SK-N-SH (cell line): Measurements from ENCODE around the gene PTPN4. TPM values are rescaled to one million over a fixed set of nuclear protein-coding genes. Genes with fewer than 3 reads are reported as not detected.

ENCODE experiments used
- CTCF ChIA-PET: fragments of 300-600, 350-600 bp; formaldehyde crosslinking; extraction: SDS; loops from one replicate; lab custom pipeline; 2021; lab: Yijun Ruan, JAX
- POLR2A ChIA-PET: fragments of 350-600 bp; sonication (Branson Sonifier 250); formaldehyde crosslinking; extraction: SDS; loops from one replicate; lab custom pipeline; 2020; ENCODE audit warnings: antibody characterized with exemption, inconsistent platforms; lab: Yijun Ruan, JAX
- DNase-seq: peaks from one replicate; pipeline ENCODE4 v3.0.0; 2012
- H2AFZ ChIP-seq: fragments of 200-600 bp; sonication (generic); 2 replicates; pipeline ENCODE4 v1.8.1; 2016; ENCODE audit warnings: antibody characterized with exemption, mild to moderate bottlenecking, low read depth
- H3F3A ChIP-seq: fragments of 200-600 bp; sonication (generic); replicated peaks from 2 replicates; pipeline ENCODE3; 2016; ENCODE audit warnings: antibody characterized with exemption, mild to moderate bottlenecking; ENCODE audit not compliant: insufficient read depth
- H3K27ac ChIP-seq, 2 experiments: fragments of 200-500 bp in 1 of 2; fragments of 200-600 bp in 1 of 2; sonication (Bioruptor generic) in 1 of 2; sonication (generic), shearing (Covaris generic) in 1 of 2; 2 replicates each; pipeline versions ENCODE4 v1.5.1 to v1.6.1; 2014 to 2016; ENCODE audit warnings: low read depth in 2 of 2, inconsistent platforms in 1 of 2, low read length in 1 of 2, mild to moderate bottlenecking in 1 of 2, mixed read lengths in 1 of 2
- H3K27me3 ChIP-seq: fragments of 200-600 bp; sonication (generic), shearing (Covaris generic); 2 replicates; pipeline ENCODE4 v1.6.1; 2016; ENCODE audit warnings: mixed run types; ENCODE audit not compliant: insufficient read depth
- H3K36me3 ChIP-seq, 2 experiments: fragments of 200-500 bp in 1 of 2; fragments of 200-600 bp in 1 of 2; sonication (Bioruptor generic) in 1 of 2; sonication (generic) in 1 of 2; replicated peaks in 1 of 2; 2 replicates each; pipeline versions ENCODE3 to v1.5.1; 2014 to 2016; ENCODE audit warnings: low read length in 1 of 2, mild to moderate bottlenecking in 1 of 2; ENCODE audit not compliant: insufficient read depth in 2 of 2, control insufficient read depth in 1 of 2
- H3K4me1 ChIP-seq, 2 experiments: fragments of 200-500 bp in 1 of 2; fragments of 200-600 bp in 1 of 2; sonication (Bioruptor generic) in 1 of 2; sonication (generic), shearing (Covaris generic) in 1 of 2; 2 replicates each; pipeline versions ENCODE4 v1.5.1 to v1.6.1; 2014 to 2016; ENCODE audit warnings: low read depth in 1 of 2, low read length in 1 of 2, mixed run types in 1 of 2; ENCODE audit not compliant: insufficient read depth in 2 of 2, control insufficient read depth in 1 of 2
- H3K4me2 ChIP-seq: fragments of 200-600 bp; sonication (generic), shearing (Covaris generic); 2 replicates; pipeline ENCODE4 v1.6.1; 2017; ENCODE audit warnings: mixed run types
- H3K4me3 ChIP-seq, 2 experiments: fragments of 200-500 bp in 1 of 2; fragments of 200-600 bp in 1 of 2; sonication (Bioruptor generic) in 1 of 2; sonication (generic), shearing (Covaris generic) in 1 of 2; 2 replicates each; pipeline versions ENCODE4 v1.5.1 to v1.8.1; 2014 to 2016; ENCODE audit warnings: low read depth in 2 of 2, inconsistent platforms in 1 of 2, low read length in 1 of 2, mild to moderate bottlenecking in 1 of 2, mixed read lengths in 1 of 2, moderate library complexity in 1 of 2
- H3K79me2 ChIP-seq: fragments of 200-600 bp; sonication (generic); 2 replicates; pipeline ENCODE4 v1.8.1; 2017; ENCODE audit warnings: mild to moderate bottlenecking; ENCODE audit not compliant: insufficient read depth
- H3K9ac ChIP-seq: fragments of 200-600 bp; sonication (generic); 2 replicates; pipeline ENCODE4 v1.6.1; 2017; ENCODE audit warnings: mixed run types
- H3K9me2 ChIP-seq: fragments of 200-600 bp; sonication (generic); 2 replicates; pipeline ENCODE4 v1.6.1; 2017; ENCODE audit warnings: mixed run types
- H3K9me3 ChIP-seq: fragments of 200-600 bp; sonication (generic); 2 replicates; pipeline ENCODE4 v1.6.1; 2017; ENCODE audit warnings: mixed run types, mild to moderate bottlenecking, moderate library complexity
- H4K20me1 ChIP-seq: fragments of 200-600 bp; sonication (generic); 2 replicates; pipeline ENCODE4 v1.6.1; 2017; ENCODE audit warnings: mild to moderate bottlenecking, mixed run types; ENCODE audit not compliant: insufficient read depth
- CHD2 ChIP-seq: fragments of 150-350 bp; IDR thresholded peaks from 2 replicates; pipeline ENCODE4 v1.6.1; 2018; ENCODE audit warnings: low read length; ENCODE audit not compliant: partially characterized antibody
- CTCF ChIP-seq: fragments of 200-600 bp; sonication (generic); IDR thresholded peaks from 2 replicates; pipeline ENCODE4 v1.6.1; 2017; ENCODE audit warnings: antibody characterized with exemption, mild to moderate bottlenecking, moderate library complexity
- EP300 ChIP-seq, 2 experiments: IDR thresholded peaks; 2 replicates each; pipeline versions ENCODE4 v1.4.0 to v1.6.1; 2012; ENCODE audit warnings: borderline replicate concordance in 1 of 2, low read depth in 1 of 2, low read length in 1 of 2
- FOSL2 ChIP-seq: IDR thresholded peaks from 2 replicates; pipeline ENCODE4 v1.4.0; 2012; ENCODE audit warnings: low read depth, mild to moderate bottlenecking, moderate library complexity, borderline replicate concordance
- FOXJ3 ChIP-seq: sonication (generic); formaldehyde crosslinking; IDR thresholded peaks from 2 replicates; pipeline ENCODE4 v1.5.1; 2020; ENCODE audit warnings: mild to moderate bottlenecking, missing genetic modification reagents
- GABPA ChIP-seq: IDR thresholded peaks from 2 replicates; pipeline ENCODE4 v1.4.0; 2012; ENCODE audit warnings: low read depth, mild to moderate bottlenecking
- JUND ChIP-seq: IDR thresholded peaks from 2 replicates; pipeline ENCODE4 v1.4.0; 2012
- MAX ChIP-seq: IDR thresholded peaks from 2 replicates; pipeline ENCODE4 v1.4.0; 2012; ENCODE audit warnings: low read depth
- MEF2A ChIP-seq: IDR thresholded peaks from 2 replicates; pipeline ENCODE4 v1.4.0; 2012; ENCODE audit warnings: low read depth, borderline replicate concordance
- NFIC ChIP-seq: IDR thresholded peaks from 2 replicates; pipeline ENCODE4 v1.4.0; 2012; ENCODE audit warnings: borderline replicate concordance
- NRF1 ChIP-seq: IDR thresholded peaks from 2 replicates; pipeline ENCODE4 v1.6.1; 2012; ENCODE audit warnings: low read depth, mild to moderate bottlenecking, low read length
- PBX3 ChIP-seq: IDR thresholded peaks from 2 replicates; pipeline ENCODE4; 2012
- POLR2AphosphoS5 ChIP-seq: IDR thresholded peaks from 2 replicates; pipeline ENCODE4 v1.6.1; 2012; ENCODE audit warnings: low read depth, low read length
- RAD21 ChIP-seq: IDR thresholded peaks from 2 replicates; pipeline ENCODE4 v1.6.1; 2012; ENCODE audit warnings: mild to moderate bottlenecking, low read length
- RCOR1 ChIP-seq: fragments of 150-350 bp; IDR thresholded peaks from 2 replicates; pipeline ENCODE4 v1.6.1; 2017; ENCODE audit warnings: antibody characterized with exemption, low read length
- RXRA ChIP-seq: IDR thresholded peaks from 2 replicates; pipeline ENCODE4 v1.4.0; 2012; ENCODE audit warnings: low read depth, mild to moderate bottlenecking, borderline replicate concordance
- TCF12 ChIP-seq: IDR thresholded peaks from 2 replicates; pipeline ENCODE4 v1.4.0; 2012
- USF2 ChIP-seq: fragments of 150-350 bp; IDR thresholded peaks from 2 replicates; pipeline ENCODE4 v1.6.1; 2017; ENCODE audit warnings: antibody characterized with exemption, low read length, low read depth, borderline replicate concordance
- YY1 ChIP-seq: IDR thresholded peaks from 2 replicates; pipeline ENCODE4 v1.4.0; 2012; ENCODE audit warnings: low read depth, mild to moderate bottlenecking
- WGBS: methylation state at CpG from one replicate; pipeline ENCODE4 v1.1.6; 2017; ENCODE audit warnings: low lambda C conversion rate; 5-methylcytosine and 5-hydroxymethylcytosine counted together
- polyA plus RNA-seq, 3 experiments: library from polyadenylated mRNA; depleted of rRNA; stranded (reverse); fragments of >200 nt; gene quantifications; 2 replicates each; pipeline ENCODE4 v1.2.3, GENCODE V29; 2012

The PTPN4 gene
- polyA plus RNA-seq, 1 of the 3 experiments (the other 2 are of a cell fraction): 6.2 TPM

- TF ChIP-seq EP300 (IDR thresholded peaks at IDR 0.05; ENCODE audit: borderline replicate concordance in 1 of 2, low read depth in 1 of 2, low read length in 1 of 2) (no peak), RXRA (no peak), YY1 (no peak)
Observed at GRCh38 chr2:119741001-119741400, 18.7 kb upstream of the PTPN4 start (continued).

- H3F3A ChIP-seq: no peaks in the 10 kb centered on the region
- TF ChIP-seq RAD21 (no peak), POLR2AphosphoS5 (no peak), MEF2A (no peak)
- H3K79me2 ChIP-seq: no peaks in the 10 kb centered on the region
- H3K4me3 ChIP-seq: no peak overlapping the region
- ChIA-PET POLR2A (no interaction called here), CTCF (interaction anchor here (0.7 to 2.1 kb wide), 3 partner anchors 12 to 433 kb away, joined by 4 to 5 read pairs (median 5); no protein-coding TSS in a partner anchor)
- H3K4me1 ChIP-seq: peaks cover 4% of the 10 kb centered on the region in 2 experiments; a peak in 3 of 4 replicates
- no peaks in the 10 kb centered on the region for H3K9me2 ChIP-seq
- 71% methylated on average over 3 of the region's 3 CpGs for WGBS
- H3K27me3 ChIP-seq: no peaks in the 10 kb centered on the region
- no peak overlapping the region for H3K9ac ChIP-seq
- H4K20me1 ChIP-seq: no peaks in the 10 kb centered on the region
- H3K36me3 ChIP-seq: no peaks in the 10 kb centered on the region
- H3K27ac ChIP-seq: no peak overlapping the region
- H2AFZ ChIP-seq: no peak overlapping the region
- no peak overlapping the region for H3K4me2 ChIP-seq
- H3K9me3 ChIP-seq: no peaks in the 10 kb centered on the region
- no peak for DNase-seq
Observed at GRCh38 chr2:119741868-119742267, 17.9 kb upstream of the PTPN4 start.

- no peak overlapping the region for H2AFZ ChIP-seq
- no peaks in the 10 kb centered on the region for H4K20me1 ChIP-seq
- no peak for DNase-seq
- H3K9ac ChIP-seq: no peak overlapping the region
- H3K27ac ChIP-seq: peak overlapping the region in 1 of 2 experiments; percentile 34; a peak in 1 of 4 replicates
- H3K27me3 ChIP-seq: no peaks in the 10 kb centered on the region
- H3K4me2 ChIP-seq: peak overlapping the region; percentile 29; the same call in 1 of the 2 replicates
- WGBS: 23% methylated on average over 2 of the region's 2 CpGs
- no peak overlapping the region for H3K4me3 ChIP-seq
- CTCF ChIA-PET: no interaction called here
- POLR2A ChIA-PET: no interaction called here
- H3K36me3 ChIP-seq: no peaks in the 10 kb centered on the region
- no peaks in the 10 kb centered on the region for H3K79me2 ChIP-seq
- H3K4me1 ChIP-seq: peaks cover 4 to 20% of the 10 kb centered on the region in 2 experiments
- peaks cover 8% of the 10 kb centered on the region for H3F3A ChIP-seq
- no peaks in the 10 kb centered on the region for H3K9me2 ChIP-seq
- no peaks in the 10 kb centered on the region for H3K9me3 ChIP-seq
- TF ChIP-seq FOSL2: peak; percentile 96
- TF ChIP-seq USF2: no peak
- no peak for TF ChIP-seq FOXJ3 (CRISPR knock-in tag)
- no peak for TF ChIP-seq RCOR1
- TF ChIP-seq MAX: 0 out of 2 replicates have a peak, but pooled peaks have one; percentile 42
- peak; percentile 99 for TF ChIP-seq TCF12
- peak; percentile 83; the same call in 1 of the 2 replicates for TF ChIP-seq RXRA
- no peak for TF ChIP-seq CHD2
- no peak for TF ChIP-seq YY1
- peak; percentile 79 for TF ChIP-seq POLR2AphosphoS5
- TF ChIP-seq PBX3: peak; percentile 94
- no peak for TF ChIP-seq CTCF
- TF ChIP-seq JUND: peak; percentile 86
- no peak for TF ChIP-seq NRF1
- peak; percentile 99 for TF ChIP-seq NFIC
- peak in 1 of 2 experiments; percentile 88; a peak in 2 of 4 replicates for TF ChIP-seq EP300 (IDR thresholded peaks at IDR 0.05; ENCODE audit: borderline replicate concordance in 1 of 2, low read depth in 1 of 2, low read length in 1 of 2)
- TF ChIP-seq GABPA: no peak
Observed at GRCh38 chr2:119744335-119744939, 15.3 kb upstream of the PTPN4 start.
